Caki2 (cell line): ENCODE data around the gene MLKL. TPM values are rescaled to one million over a fixed set of nuclear protein-coding genes. Genes with fewer than 3 reads are reported as not detected.
A peak's percentile ranks its signal among the peaks of the same experiment; 100 is the strongest.
"Not testable (repeated sequence)": the region's sequence is repeated elsewhere in the genome, so short reads cannot be mapped to it uniquely, and the experiment has no call there.

Experiments used
- DNase-seq: peaks from one replicate; pipeline ENCODE4 v3.0.0-alpha.2; 2015; ENCODE audit warnings: low read depth
- in situ Hi-C: cut with HindIII; loops from 2 replicates; pipeline ENCODE4 v1.10.0; 2016; ENCODE audit warnings: low sequenced_read_pairs, low pct_unique_long_range_greater_than_20kb, mixed read lengths
- total RNA-seq: library from RNA; depleted of rRNA; stranded (reverse); fragments of >200 nt; shearing (Covaris generic); gene quantifications from 2 replicates; pipeline ENCODE4 v1.2.3, GENCODE V29; 2014; ENCODE audit warnings: low replicate concordance

The MLKL gene
- total RNA-seq, 1 experiment from 2014 or later: 28.5 TPM

DNA sequence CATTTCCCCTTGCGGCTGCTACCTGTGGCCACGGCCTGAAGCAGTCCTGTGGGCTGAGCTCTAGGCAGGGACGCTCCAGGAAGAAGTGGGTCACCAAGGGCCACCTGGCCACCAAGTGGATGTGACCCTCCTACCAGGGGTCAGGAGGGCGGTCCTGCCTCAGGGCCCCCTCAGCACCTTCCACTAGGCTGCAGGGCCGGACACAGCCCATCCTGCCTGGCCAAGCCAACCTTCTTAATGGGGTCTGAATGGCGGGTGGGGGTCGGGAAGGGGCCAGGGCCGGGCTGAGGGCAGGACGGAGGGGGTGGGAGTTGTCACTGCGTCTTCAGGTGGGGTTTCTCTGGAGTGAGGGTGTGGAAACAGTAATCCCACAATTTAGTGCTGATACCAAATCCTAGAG lies 13.2 kb upstream of the MLKL start:
- in situ Hi-C loops: no loop called here
- DNase-seq: no peak

DNA sequence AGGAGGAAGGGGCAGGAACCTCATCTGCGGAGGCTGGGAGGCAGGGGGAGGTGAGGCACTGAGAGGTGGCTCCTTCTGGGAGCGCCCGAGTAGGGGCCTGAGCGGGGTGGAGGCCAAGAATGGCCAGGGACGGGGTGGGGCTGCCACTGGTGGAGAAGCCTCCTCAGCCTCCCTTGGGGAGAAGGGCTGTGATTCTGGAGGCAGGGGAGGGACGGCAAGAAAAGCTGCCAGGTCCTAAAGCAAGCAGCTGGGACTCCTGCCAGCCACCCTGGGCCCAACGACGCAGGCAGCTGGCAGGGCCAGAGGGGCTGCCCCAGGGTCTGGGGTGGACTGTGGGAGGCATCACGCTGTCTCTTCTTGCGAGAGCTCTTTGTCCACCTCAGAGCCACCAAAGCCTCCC lies 12.7 kb upstream of the MLKL start:
- no peak for DNase-seq
- in situ Hi-C loops: no loop called here

DNA sequence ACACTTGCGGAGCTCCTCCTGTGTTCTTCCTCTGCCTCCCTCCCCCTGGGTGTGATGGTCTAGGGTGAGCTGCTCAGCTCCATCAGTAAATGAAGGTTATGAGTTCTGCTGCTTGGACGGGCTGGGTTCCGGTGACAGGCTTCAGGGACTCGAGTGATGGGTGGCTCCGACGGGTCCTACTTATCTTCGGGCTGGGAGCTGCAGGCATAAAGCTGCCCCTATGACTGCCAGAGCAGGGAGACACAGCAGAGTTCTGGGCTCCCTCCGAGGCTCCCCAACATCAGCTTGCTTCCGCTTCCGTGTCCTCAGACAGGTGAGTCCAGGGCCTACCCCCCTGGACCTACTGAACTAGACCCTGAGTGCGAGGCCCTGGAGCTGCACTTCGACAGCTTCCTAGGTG lies 11.3 kb upstream of the MLKL start:
- no peak for DNase-seq
- in situ Hi-C loops: no loop called here

DNA sequence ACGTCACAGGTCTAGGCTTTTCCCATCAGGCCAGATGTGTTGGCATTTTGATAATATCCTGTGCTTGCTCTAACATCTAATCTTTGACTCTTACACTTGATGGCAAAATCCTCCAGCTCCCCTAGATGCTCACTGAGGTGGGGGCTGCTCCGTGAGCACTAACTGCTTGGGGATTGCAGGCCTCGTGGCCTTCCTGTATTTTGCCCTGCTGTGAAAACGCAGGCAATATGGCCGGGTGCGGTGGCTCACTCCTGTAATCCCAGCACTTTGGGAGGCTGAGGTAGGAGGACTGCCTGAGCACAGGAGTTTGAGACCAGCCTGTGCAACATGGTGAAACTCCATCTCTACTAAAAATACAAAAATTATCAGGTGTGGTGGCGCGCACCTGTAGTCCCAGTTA lies 9.7 kb upstream of the MLKL start:
- in situ Hi-C loops: no loop called here
- no peak for DNase-seq

DNA sequence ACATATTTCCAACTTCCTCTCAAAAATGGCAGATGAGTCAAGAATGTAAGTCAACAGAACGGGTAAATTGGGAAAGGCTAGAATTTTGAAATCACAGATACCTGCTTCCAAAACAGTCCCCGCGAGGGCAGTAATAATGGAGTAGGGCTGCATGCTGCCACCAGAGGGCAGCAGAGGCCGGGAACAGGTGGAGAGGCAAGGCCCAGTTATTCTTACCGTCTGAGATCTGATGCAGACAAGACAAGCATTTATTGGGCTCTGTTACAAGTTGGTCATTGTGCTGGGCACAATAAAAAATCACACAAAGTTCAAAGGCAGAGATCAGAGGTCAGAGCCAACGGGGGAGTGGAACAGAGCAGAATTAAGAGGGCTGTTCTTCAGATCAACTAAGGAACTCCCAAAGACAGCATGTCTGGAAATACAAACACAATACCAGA lies 8.8 kb upstream of the MLKL start:
- peak; percentile 64 for DNase-seq
- in situ Hi-C loops: no loop called here

DNA sequence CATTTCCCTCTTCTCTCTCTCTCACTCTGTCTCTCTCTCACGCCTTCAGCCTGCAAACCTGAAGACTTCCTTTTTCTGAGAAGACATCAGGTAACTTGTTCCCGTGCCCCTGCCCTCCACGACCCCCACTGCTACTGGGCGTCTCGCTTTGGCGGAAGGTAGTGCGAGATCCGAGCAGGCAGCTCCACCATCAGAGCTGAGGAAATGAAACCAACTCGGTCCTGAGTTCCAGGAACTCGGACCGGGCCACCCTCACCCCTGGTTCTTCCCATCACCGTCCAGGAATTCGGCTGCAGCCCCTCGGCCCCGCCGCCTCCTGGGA lies 585 bp downstream of the MLKL start:
- in situ Hi-C loops: no loop called here

DNA sequence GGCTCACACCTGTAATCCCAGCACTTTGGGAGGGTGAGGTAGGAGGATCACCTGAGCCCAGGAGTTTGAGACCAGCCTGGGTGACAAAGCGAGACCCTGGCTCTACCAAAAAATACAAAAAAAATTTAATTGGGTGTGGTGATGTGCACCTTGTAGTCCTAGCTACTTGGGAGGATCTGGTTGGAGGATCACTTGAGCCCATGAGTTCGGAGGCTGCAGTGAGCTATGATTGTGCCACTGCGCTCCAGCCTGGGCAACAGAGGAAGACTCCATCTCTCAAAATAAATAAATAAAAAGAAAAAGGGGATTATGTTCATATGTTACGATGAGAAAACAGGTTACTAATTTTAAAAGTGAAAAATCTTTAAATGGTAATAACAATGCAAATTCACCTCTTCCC lies 996 bp downstream of the MLKL start:
- peak; percentile 10 for DNase-seq
- in situ Hi-C loops: no loop called here

More for the DNA sequence above, 585 bp downstream of the MLKL start:
- DNase-seq: no peak

DNA sequence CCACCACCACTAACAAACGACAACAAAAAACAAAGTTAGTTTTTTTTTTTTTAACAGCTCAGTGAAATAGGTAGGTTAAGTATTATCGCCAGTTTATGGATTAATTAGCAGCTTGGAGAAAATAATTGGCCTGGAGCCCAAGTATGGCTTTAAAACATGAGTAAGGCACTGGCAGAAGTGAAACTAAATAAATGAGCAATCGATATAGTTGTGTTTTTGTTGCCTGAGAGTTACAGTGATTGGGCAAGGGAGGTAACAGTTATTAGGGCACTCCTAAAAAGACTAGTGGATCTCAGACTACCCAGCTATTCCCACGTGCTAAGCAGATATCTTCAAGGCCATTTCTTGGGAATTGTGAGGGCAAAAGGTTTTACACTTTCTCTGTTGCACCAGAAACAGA lies 2.4 kb downstream of the MLKL start:
- no peak for DNase-seq
- in situ Hi-C loops: no loop called here

DNA sequence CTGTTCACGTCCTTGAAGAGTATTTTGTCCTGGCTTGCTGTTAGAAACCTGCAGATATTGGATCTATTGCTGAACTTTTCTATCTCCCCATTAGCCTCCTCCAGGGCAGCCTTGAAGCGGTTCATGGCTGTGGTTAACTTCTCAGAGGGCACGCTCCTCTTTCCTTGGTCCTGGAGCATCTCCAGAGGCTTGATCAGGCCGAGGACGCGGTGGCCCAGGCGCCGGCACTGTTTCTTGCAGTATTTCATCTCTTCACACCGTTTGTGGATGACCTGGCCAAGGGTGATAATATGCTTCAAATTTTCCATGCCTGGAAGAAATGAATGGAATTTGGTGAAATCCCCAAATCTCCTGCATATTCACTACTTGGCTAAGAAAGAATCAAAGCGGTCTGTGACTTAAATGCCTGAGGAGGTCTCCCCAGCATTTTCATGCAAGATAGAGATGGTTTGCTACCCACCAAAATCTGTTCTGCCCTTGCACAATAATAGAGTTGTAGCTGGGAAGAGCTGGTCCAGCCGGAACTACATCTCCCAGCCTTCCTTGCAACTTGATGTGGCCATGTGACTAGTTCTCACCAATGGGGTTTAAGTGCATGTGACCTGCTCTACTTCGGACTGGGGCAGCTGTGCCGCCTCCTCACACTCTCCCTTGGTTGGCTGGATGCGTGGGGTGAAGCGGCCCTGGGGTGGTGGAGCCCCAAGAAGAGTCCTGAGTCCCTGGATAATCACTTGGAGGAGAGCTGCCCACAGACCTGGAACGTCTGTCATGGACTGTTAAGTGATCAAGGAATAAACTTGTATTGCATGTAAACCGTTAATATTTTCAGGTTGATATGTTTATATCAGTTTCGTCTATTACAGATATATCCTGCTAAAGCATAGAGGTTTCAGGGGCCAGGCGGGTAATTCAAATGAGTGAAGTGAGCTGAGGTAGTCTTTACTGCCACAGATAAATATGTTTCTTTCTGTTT lies 4.9 kb downstream of the MLKL start:
- DNase-seq: peak; percentile 83
- in situ Hi-C loops: no loop called here

DNA sequence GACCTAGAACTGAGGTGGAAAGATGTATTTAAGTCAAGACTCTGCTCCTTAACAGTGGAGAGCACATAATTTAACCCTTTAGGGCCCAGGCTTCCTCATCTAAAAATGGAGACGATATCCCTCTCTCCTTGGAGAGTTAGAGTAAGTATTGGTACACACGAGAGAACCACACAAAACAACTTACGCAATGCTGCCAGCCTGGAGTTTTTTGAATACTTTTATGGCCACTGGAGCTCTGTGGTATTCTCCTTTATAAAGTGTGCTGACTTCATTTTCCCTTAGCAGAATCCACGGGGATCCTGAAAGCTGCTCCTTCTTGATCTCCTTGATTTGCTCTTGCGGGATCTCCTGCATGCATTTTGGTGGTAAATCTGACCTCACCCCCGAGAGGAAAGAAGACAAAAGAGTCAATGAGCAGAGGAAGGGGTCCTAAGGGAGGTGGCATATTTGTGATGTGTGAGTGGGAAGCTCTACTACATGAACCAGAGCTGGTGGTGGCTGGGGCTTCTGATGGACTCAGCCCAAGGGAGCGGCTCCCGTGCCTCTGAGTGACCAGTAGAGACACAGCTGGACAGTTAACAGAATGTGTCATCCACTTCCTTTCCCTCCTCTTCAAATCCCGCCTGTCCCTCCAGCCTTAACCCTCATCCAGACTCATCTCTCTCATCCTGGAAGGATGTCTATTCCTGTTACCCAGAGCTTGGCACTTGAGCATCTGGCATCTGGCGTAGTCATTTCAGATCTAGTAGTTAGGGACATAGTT lies 9.4 kb downstream of the MLKL start:
- in situ Hi-C loops: no loop called here
- DNase-seq: no peak

DNA sequence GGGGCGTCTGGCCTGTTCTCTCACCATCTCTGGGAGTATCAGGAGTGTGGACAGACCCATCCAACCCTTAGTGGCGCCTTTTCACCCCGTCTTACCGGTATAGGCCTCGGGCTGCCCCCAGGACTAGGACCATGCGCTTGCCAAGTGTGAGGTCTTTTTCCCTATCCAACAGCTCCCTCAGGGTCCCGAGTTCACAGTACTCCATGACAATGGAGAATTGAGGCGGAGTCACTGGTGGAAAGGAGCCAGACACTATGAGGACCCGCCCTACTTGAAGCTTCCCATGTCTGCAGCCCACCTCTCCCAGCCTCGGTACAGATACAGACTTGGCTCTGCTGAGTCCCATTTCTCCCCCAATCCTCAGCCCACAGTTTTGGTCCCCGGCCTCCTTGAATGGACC lies 18.1 kb downstream of the MLKL start:
- DNase-seq: no peak
- in situ Hi-C loops: no loop called here

DNA sequence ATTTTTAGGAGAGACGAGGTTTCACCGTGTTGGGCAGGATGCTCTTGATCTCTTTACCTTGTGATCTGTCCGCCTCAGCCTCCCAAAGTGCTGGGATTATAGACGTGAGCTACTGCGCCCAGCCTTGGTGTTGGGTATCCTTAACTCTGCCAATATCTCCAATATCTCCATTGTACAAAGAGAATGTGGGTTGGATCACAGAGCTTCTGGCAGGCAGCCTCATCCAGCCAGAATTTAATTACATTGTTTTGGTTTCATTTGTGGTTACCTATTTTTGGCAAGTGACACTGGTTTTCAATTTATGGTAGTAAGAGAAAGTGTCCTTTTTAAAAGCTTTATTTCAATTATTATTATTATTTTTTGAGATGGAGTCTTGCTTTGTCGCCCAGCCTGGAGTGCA lies 20.0 kb downstream of the MLKL start:
- in situ Hi-C loops: no loop called here
- no peak for DNase-seq

DNA sequence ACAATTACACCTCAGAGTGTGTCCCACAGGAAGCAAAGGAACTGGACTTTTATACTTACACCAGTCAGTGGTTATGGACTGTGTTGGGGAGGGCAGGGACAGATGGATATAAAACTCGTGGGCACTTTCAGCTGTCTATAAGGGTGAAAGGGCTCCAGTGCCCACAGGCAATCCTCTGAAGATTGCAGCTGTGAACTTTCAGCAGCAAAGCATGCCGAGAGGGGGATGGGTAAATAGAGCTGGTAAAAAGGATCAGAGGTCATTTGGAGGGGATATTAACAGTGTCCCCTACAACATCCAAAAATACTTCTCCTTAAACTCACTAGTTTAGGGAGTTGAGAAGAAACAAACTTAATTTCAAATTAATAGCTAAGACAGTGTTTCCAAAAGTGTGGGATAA lies 20.7 kb downstream of the MLKL start:
- in situ Hi-C loops: no loop called here
- DNase-seq: no peak

DNA sequence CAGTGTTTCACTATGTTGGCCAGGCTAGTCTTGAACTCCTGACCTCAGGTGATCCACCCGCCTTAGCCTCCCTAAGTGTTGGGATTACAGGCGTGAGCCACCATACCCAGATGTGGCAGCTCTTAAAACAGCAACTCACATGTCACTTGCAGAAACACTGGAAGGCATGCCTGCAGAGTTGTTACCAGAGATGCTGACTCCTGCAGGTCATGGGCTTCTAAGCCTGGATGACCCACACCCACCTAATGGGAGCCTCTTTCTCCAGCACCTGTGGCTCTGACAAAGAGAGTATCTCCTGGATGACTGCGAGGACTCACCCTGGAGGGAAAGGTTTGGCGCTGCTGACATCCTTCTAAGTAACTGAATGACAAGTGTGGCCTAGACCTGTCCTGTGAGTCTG lies 22.8 kb downstream of the MLKL start:
- DNase-seq: no peak
- in situ Hi-C loops: no loop called here

DNA sequence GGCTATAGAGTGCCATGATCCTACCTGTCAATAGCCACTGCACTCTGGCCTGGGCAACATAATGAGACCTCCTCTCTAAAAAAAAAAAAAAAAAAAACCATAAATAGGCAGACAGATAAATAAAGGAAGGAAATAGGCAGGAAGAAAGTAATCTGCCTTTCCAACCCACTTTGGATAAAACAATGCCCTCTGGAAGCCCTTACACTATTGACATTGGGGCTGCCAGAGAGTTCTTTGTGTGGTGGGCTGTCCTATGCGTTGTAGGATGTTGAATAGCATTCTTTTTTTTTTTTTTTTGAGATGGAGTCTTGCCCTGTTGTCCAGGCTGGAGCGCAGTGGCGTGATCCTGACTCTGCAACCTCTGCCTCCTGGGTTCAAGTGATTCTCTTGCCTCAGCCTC lies 26.8 kb downstream of the MLKL start:
- no peak for DNase-seq
- in situ Hi-C loops: no loop called here

DNA sequence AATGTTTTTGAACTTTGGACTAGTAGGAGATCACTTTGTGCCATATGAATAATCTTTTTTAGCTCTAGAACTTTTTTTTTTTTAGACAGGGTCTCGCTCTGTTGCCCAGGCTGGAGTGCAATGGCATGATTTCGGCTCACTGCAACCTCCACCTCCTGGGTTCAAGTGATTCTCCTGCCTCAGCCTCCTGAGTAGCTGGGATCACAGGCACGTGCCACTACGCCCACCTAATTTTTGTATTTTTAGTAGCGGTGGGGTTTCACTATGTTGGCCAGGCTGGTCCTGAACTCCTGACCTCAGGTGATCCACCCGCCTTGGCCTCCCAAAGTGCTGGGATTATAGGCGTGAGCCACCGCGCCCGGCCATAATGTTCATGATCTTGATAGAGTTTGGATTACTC lies 31.8 kb downstream of the MLKL start:
- in situ Hi-C loops: not testable (repeated sequence)

DNA sequence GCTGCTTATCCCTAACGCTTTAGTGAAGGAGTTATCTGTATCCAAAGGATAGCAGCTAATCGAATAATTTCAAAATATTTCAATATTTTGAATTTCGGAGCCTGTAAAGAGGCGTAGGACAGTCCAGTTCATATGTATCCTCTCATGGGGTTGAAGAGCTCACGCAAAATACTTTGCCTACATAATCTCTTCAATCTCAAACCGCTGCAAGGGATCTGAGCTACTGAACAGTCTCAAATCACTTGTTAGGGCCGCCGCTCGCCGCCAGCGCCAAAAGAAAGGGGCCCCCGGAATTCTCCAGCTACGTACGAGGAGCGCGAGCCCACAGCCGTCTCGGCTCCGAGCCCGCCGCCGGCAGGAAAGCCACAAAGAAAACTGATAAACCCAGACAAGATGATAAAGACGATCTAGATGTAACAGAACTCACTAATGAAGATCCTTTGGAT lies 33.4 kb downstream of the MLKL start:
- in situ Hi-C loops: no loop called here
- no peak for DNase-seq

More for the DNA sequence above, 31.8 kb downstream of the MLKL start:
- not testable (repeated sequence) for DNase-seq

DNA sequence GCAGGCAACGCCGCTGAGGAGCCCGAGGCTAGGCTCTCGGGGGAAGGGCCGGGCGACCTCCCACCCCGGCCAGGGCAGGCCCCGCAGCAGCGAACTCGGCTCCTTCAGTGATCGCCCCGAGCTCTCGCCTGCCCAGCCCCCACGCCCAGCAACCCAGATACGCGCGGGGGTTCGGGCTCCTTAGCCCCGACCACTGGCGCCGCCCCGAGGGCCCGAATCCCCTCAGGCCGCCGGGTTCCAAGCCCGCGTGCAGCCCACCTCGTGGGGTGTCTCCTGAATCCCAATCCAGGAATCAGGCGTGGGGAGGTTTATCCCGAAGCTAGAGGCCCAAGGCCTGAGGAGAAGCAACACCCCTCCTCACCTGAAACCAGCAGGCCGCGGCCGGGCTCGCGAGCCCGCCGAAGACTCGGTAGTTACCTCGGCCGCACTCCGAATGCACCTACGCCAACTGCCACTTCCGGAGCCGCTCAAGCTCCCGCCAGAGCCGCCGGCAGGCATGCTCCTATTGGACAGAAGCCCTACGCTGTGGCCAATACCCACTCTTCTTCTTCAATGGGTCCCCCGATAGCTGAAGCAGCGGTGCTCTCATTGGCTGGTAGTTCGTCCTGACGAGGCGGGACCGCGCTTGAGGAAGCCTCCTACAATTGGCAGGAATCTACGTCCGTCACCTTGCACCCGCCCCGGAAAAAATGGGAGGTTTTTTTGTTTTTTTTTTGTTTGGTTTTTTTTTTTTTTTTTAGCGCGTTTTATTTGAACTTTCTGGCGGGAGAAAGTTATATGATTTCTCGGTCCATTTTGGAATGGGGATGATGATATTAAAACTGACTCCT lies 34.0 kb downstream of the MLKL start, which contains the start of gene RFWD3:
RFWD3 (minus strand) TSS at position 453 of the 830 bp plus-strand sequence. CDS start 5,428 bp downstream, outside the sequence.
- in situ Hi-C loops: no loop called here
- DNase-seq: peak; percentile 95
